GM19395 (cell line): Measurements from ENCODE around the gene RPL32.

ENCODE experiments used
- ATAC-seq: cut with Tn5 transposase; IDR thresholded peaks from one replicate; pipeline ENCODE4 v1.9.1; 2021; ENCODE audit warnings: mild to moderate bottlenecking, moderate library complexity; ENCODE audit not compliant: unreplicated experiment

The RPL32 gene

DNA sequence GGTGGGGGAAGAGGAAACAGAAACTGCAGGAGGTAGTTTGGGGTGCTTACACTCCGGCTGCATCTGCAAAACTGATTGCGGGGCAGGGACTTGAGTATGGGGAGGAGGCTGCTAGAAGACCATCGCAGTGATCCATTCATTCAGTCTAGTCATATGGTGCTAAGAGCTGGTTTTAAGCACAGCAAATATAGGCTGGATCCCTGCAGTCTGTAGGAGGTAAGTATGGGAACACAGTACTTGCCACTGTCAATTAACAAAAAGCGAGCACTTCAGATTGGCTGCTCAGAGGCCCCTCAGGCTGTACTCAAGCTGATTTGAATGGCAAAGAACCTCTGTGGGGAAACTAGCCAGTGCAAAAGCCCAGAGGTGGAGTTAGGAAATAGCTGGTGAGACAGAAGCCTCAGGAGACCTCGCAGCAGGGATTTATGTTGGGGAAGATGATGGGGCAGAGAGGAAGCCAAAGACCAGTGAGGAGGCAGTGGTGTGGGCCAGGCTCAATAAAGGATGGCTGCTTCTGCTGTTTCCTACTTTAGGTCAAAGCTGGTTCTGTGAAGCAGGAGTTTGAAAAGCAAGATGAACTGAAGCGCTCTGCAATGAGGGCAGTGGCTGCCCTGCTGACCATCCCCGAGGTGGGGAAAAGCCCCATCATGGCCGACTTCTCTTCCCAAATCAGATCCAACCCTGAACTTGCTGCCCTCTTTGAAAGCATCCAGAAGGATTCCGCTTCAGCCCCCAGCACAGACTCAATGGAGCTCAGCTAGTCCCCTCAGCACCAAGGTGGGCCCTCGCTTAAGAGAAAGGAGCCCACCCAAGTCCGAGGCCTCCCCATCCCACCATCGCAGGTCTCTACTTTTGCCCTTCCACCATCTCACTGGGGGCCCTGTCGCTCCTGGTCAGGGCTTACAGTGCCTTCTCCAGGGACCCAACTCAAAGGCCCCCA is 7.9 kb downstream of the RPL32 start:
- ATAC-seq, result no peak

DNA sequence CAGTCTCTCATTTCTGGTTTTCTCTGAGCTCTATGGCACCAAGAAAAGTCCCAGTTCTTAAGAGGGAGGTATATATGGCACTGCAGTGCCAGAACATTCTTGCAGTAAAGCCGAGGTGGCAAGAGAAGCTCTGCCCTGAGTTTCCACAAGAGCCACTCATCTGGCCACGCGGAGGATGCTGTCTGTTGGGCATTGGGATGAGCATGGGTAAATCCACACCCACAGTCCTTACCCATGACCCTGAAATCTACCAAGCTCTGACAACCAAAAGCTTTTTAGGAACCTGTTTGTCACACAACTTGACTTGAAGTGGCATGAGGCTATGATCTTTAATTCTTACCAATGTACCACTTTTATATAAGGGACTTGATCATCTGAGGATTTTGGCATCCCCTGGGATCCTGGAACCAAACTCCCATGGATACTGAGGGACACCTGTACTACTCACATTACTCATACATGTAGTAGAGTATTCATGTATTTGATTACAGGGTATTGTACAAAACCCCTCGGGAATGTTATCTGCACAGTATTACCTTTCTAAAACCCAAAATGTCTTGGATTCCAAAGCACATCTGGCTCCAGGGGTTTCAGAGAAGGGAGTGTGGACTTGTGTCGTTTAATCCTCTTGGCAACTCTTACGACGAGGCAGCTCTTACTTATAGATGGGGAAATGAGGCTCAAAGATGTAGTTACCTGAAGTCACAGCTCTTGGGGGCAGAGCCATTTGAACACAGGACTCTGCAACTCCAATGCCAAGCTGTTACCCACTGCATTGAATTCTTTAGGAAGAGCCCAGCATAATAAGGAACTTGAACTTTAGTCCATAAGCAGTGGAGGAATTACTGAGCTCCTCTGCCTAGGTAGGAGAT is 8.8 kb downstream of the RPL32 start:
- ATAC-seq, result no peak

DNA sequence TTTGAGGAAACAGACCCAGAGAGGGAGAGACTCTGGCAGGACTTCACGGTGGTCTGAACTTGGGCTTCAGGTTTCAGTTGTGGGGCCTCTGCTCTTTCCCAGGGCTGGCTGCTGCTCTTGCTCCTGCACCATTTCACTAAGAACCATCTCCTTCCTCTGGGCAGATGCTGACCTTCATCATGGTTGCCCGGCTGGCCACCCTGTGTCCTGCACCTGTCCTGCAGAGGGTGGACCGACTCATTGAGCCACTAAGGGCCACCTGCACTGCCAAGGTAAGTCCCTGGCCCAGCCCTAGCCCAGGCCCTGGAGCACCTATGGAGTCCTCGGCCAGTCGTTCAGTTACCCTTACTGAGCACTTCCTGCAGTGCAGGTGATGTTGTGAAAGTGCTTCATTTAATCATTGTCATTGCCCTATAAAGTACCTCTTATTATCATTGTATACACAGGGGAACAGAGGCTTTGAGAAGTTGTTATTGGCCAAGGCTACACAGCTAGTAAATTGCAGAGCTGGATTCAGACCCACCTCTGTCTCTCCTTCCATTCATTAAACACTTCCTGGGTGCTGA is 10.0 kb downstream of the RPL32 start:
- ATAC-seq, result no peak

DNA sequence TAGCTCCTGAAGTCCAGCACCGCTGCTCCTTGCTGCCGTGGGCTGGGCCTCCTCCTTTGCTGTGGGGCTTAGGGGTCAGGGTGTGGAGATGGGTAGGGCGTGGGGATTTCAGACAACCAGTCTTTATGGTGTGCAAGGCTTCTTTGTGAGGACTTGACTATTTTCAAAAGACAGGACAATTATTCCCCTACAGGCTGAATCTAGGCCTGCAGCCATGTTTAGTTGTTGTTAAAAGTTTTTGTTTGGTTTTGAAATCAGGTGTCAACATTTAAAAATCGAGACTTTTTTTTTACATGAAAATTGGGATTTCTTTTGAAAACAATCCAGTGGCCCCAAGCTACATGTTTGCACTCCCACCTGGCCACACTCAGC is 10.6 kb downstream of the RPL32 start:
- no peak for ATAC-seq

DNA sequence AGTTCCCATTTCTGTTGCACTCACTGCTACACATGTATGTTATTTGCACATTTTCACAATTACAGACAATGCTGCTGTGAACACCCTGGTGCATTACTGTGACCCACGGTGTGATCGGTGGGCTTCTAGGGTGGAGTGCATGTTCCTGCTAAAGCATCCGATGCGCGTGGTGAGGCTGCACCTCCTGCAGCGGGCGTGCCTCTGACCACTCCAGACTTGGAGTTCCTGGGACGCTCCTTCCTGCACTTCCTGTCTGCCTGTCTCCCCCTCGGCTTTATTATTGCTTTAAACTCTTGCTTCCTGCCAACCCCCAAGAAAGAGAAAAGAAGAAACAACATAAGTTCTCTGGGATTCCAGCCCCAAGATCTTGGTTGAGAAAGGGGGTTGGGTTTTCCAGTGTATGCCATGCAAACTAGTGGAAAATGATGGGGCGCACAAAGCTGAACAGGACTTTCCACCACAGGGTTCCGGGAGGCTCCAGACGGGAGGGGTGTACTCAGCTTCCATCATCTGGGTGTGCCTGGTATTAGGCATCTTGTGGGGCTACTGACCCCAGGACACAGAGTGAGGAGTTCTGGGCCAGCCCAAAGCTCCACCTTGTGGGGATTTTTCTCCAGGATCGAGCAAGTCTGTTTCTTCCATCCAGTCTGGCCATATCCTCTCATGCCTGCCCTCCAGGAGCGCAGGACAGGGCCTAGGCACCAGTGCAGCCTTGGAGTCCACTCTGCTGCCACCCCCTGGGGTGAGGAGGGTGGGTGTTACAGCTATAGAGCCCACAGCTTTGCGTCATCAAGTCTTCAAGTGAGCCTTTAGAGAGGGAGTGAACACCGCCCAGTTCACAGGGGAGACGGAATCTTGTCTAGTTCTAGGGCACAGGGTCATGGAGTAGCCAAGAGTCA is 11.2 kb downstream of the RPL32 start:
- ATAC-seq, result no peak

DNA sequence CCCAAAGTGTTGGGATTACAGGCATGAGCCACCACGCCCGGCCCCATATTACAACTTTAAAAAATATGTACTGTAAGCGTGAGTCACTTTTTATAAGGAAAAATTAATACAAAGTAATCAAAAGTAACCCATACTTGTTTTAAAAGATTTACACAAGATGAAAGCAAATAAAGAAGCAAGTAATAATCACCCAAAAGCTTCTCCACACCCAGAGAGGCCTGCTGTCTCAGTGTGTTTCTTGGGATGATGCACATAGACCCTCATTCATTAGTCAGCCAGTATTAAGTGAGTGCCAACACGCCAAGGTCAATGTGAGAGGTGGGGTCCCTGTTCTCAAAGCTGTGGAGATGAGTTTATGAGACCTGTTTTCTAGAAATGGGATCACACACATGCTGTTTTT is 12.0 kb downstream of the RPL32 start:
- no peak for ATAC-seq

DNA sequence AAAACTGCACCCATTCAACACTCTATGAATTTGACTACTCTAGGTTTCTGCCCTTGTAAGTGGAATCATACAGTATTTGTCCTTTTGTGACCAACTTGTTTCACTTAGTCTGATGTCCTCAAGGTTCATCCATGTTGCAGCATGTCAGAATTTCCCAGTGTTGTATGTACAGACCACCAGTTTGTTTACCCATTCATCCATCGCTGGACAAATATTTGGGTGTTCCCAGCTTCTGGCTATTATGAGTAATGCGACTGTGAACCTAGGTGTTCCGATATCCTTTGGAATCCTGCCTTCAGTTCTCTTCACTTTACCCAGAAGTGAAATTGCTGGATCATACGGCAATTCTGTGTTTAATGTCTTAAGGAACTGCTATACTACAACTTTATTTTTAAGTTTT is 12.6 kb downstream of the RPL32 start:
- ATAC-seq, result no peak

DNA sequence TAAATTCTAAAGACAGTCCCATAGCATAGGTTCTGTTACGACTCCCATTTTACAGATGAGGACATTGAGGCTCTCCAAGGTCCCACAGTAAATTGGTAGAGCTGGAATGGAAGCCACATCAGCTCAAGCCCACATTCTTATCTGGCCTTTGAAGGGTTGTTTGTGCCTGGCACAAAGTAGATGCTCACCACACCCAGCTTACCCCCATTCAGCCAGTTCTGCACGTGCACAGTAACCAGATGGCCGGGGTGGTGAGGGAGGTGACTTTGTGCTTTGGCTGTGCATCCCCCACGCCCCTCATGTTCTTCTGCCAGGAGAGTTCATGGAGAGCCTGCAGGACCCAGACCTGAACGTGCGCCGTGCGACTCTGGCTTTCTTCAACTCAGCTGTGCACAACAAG is 16.2 kb downstream of the RPL32 start:
- ATAC-seq, result no peak

DNA sequence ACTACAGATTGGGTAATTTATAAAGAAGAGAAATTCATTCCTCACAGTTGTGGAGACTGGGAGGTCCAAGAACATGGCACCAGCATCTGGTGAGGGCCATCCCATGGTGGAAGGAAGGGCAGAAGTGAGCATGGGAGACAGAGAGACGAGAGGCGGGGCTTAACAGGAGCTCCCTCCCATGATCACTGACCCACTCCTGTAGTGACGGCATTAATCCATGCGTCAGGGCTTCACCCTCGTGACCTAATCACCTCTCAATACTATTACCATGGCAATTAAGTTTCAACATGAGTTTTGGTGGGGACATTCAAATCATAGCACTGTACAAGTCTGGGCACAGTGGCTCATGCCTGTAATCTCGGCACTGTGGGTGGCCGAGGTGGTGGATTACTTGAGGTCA is 17.1 kb downstream of the RPL32 start:
- no peak for ATAC-seq

DNA sequence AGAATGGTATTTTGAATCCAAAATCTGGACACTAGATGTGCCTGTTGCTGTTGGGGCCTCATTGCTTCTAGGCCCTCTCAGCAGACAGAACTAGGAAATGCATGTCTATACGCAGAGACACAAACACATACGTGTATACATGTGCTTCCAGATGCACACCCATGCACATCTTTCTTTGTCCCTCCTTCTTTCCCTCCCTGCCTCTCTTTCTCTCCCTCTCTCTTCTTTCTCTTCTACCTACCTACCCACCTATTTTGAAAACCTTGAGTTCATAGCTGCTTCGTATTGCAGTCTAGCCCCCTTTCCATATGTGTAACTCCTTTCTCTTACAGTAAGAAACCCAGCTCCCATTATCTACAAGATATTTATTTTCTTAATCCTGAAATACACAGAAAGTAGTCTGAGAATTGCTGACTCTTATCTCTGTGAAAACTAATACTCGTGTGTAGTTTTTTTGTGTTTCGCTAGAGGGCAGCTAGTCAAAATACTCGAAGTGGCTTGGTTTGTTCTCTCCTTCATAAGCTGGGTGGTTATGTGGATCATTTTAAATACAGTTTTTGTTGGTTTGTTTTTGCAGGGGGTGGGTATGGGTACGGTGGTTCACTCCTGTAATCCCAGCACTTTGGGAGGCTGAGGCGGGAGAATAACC is 18.5 kb downstream of the RPL32 start:
- ATAC-seq, result no peak

DNA sequence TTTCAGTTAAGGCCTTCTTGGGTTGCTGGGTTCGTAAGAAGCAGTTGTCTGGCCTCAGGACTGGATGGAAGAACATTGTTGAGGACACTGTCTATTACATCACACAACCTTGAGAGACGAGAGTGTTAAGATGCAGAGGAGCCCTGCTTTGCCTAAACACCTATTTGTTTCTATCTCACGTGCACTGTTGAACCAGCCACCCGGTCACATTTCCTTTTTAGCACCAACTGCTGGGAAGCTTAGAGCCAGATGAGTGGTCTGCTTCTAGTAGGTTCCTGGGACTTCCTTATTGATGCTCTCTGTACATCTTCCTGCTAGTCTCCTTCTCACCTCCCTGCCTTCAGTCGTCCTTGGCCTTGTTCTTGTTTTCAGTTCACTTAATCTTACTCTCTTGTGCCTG is 22.6 kb downstream of the RPL32 start:
- no peak for ATAC-seq

DNA sequence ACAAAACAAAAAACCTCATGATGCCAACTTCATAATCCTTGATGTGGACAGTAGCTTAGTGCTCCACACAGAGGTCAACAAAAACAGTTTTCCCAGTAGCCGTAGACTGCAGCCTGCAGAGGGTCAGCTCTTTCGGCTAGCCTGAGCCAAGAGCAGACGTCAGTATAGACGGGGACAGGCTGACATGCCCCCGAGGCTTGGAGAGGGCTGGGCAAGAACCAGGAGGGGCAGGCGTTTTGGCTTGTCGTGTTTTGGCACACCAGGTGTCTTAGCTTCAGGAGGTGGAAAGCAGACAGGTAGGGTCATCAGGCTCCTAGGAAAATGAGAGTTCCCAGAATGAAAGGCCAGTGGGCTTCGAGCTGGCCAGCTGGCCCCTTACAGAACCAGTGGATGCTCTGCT is 23.1 kb downstream of the RPL32 start:
- no peak for ATAC-seq

DNA sequence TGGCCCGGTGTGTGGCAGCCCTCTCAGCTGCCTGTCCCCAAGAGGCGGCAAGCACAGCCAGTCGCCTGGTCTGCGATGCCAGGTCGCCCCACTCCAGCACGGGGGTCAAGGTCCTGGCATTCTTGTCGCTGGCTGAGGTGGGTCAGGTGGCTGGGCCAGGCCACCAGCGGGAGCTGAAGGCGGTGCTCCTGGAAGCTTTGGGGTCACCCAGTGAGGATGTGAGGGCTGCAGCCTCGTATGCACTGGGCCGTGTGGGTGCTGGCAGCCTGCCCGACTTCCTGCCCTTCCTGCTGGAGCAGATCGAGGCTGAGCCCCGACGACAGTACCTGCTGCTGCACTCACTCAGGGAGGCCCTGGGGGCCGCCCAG is 24.0 kb downstream of the RPL32 start:
- ATAC-seq, result no peak

DNA sequence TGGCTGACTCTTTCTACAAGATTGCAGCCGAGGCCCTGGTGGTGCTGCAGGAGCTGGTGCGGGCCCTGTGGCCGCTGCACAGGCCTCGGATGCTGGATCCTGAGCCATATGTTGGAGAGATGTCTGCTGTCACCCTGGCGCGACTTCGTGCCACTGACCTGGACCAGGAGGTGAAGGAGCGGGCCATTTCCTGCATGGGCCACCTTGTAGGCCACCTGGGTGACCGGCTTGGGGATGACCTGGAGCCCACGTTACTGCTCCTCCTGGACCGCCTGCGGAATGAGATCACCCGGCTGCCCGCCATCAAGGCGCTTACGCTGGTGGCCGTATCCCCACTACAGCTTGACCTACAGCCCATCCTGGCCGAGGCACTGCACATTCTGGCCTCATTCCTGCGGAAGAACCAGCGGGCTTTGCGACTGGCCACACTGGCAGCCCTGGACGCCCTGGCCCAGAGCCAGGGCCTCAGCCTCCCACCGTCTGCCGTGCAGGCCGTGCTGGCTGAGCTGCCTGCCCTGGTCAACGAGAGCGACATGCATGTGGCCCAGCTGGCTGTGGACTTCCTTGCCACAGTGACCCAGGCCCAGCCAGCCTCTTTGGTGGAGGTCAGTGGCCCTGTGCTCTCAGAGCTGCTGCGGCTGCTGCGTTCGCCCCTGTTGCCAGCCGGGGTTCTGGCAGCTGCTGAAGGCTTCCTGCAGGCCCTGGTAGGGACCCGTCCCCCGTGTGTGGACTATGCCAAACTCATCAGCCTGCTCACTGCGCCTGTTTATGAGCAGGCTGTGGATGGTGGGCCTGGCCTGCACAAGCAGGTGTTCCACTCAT is 24.6 kb downstream of the RPL32 start:
- ATAC-seq, result no peak

DNA sequence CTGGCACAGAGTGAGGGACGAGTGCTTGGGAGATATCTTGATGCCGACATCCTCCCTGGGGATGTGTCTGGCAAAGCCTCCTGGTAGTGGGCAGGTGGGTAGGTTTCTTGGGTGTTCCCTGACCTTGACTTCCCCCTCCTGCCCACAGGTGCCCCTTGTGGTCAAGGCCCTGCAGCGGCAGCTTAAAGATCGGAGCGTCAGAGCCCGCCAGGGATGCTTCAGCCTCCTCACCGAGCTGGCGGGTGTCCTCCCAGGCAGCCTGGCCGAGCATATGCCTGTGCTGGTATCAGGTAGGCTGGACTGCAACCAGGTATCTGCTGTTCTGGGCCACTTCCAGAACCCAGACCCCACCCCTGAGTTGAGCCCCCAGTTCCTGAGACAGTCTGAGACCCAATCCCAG is 25.6 kb downstream of the RPL32 start:
- ATAC-seq, result no peak

DNA sequence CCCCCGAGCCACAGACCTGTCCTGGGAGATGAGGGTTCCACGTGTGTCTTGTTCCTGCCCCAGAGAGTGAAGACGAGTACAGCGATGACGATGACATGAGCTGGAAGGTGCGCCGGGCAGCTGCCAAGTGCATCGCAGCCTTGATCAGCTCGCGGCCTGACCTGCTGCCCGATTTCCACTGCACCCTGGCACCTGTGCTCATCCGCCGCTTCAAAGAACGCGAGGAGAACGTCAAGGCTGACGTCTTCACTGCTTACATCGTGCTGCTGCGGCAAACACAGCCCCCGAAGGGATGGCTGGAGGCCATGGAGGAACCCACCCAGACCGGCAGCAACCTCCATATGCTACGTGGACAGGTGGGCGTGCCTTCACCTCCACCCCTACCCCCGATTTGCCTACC is 26.3 kb downstream of the RPL32 start:
- no peak for ATAC-seq

DNA sequence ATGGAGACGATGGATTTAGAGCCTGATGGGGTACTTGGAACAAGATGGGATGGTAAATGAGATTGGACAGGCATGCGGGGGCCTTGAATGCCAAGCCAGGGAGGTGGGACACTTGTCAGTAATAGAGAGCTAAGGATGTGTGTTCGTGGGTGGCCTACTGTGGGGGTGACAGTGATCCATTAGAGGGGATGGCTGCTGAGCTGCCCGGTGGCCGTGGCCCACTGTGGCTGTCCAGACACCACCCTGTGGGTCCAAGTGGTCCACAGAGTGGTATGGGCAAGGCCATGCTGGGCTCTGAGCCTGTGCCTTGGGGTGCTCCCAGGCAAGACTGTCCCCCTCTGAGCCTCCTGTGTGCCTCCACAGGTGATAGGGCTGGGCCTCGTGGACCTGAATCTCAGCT is 27.4 kb downstream of the RPL32 start:
- ATAC-seq, result no peak

DNA sequence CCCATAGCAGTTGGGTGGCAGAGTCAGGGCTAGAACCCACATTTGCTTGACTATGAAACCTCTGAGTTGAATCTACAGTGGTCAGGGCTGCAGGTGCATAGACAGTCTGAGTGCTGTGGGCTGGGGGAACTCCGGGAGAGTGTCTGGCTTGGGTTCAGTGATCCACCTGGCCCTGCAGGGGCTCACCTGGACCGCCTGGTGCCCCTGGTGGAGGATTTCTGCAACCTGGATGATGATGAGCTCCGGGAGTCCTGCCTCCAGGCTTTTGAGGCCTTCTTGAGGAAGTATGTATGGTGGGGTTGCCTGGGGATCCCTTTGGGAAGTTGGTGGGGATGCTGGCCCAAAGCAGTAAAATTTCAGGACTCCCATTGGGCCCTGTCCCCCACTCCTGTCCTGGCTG is 28.6 kb downstream of the RPL32 start:
- no peak for ATAC-seq

DNA sequence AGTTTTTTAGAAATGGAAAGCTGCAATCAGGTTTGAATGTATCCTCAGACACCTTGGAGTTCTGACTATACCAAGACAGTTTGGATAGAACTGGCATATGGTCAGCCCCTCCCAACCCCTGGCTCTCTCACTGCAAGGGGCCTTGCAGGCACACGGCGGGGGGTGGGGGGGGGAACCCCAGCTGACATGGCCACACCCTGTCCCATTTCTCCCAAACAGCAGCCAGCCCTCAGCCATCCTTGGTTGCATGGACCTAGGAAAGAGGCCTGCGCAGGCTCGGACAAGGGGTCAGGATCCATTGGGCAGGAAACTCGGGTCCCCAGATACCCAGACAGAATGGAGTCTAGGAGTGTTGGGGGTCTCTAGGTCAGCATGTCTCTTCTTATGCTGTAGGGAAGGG is 30.4 kb downstream of the RPL32 start:
- ATAC-seq, result no peak
